ENCODE results near the gene POC1B.

DNA sequence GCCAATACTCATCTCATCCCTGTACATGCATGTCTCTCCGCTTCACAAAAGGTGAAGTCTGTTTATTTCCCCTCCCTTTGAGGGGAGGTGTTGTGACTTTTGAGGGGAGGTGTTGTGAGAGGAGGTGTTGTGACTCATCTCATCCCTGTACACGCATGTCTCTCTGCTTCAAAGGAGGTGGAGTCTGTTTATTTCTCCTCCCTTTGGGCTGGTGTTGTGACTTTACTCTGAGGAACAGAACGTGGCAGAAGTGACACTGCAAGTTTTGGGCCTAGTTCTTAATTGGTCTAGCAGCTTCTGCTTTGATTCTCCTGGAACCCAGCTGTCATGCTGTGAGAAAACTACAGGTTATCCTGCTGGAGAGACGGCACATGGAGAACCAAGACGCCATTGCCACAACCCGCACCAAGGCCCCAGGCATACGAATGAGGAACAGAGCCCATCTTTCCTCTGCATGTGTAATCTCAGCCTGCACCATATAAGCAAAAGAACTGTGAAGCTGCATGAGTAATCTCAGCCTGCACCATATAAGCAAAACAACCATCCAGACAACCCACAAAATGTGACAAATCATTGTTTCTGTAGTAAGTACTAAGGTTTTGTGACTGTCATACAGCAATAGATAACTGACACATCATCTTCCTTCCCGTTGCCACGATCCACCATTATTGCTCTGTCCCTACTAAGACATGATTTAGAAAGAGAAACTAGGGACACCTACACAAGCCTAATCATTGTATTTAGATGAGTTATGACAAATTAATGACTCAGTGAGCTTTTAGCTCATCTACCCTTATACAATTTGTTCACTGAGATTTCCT, 31.2 kb downstream of the POC1B start:
- TF ChIP-seq, protein P1, sequence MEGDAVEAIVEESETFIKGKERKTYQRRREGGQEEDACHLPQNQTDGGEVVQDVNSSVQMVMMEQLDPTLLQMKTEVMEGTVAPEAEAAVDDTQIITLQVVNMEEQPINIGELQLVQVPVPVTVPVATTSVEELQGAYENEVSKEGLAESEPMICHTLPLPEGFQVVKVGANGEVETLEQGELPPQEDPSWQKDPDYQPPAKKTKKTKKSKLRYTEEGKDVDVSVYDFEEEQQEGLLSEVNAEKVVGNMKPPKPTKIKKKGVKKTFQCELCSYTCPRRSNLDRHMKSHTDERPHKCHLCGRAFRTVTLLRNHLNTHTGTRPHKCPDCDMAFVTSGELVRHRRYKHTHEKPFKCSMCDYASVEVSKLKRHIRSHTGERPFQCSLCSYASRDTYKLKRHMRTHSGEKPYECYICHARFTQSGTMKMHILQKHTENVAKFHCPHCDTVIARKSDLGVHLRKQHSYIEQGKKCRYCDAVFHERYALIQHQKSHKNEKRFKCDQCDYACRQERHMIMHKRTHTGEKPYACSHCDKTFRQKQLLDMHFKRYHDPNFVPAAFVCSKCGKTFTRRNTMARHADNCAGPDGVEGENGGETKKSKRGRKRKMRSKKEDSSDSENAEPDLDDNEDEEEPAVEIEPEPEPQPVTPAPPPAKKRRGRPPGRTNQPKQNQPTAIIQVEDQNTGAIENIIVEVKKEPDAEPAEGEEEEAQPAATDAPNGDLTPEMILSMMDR (IDR thresholded peaks at IDR 0.05; ENCODE audit: low read depth, low read length) = no peak
- TF ChIP-seq POLR2A (IDR thresholded peaks at IDR 0.05; ENCODE audit: extremely low read depth, insufficient read length) = no peak
- TF ChIP-seq, protein P2, sequence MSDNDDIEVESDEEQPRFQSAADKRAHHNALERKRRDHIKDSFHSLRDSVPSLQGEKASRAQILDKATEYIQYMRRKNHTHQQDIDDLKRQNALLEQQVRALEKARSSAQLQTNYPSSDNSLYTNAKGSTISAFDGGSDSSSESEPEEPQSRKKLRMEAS (IDR thresholded peaks at IDR 0.05; ENCODE audit: low read depth, low read length) = no peak
- TF ChIP-seq MYC (IDR thresholded peaks at IDR 0.05; ENCODE audit: low read depth, low read length) = no peak

Data from NB4 (cell line).